Measurements from ENCODE around the gene SPDYE8.
"Not testable (repeated sequence)": the region's sequence is repeated elsewhere in the genome, so short reads cannot be mapped to it uniquely, and the experiment has no call there.

GRCh38 chr7:72971505-72971904 is 58.1 kb downstream of the SPDYE8 start:
- not testable (repeated sequence) for TF ChIP-seq CTCF (IDR thresholded peaks at IDR 0.05); EP300 (IDR thresholded peaks at IDR 0.05; ENCODE audit: low read depth); POLR2AphosphoS5 (IDR thresholded peaks at IDR 0.05)

Data from transverse colon (tissue), 4 donors.